GM19240 (cell line): Measurements from ENCODE around the gene SORBS1.
"Not testable (repeated sequence)": the region's sequence is repeated elsewhere in the genome, so short reads cannot be mapped to it uniquely, and the experiment has no call there.

ENCODE experiments used
- DNase-seq: peaks from one replicate; pipeline ENCODE4 v3.0.0; 2011; ENCODE audit warnings: low spot score; ENCODE audit not compliant: insufficient read length

Gene SORBS1

GRCh38 chr10:95352684-95353083 lies 208.5 kb downstream of the SORBS1 start:
- DNase-seq, result no peak

- DNase-seq, result no peak
Observed at GRCh38 chr10:95350830-95351228, 210.3 kb downstream of the SORBS1 start.

- DNase-seq, result no peak
Observed at GRCh38 chr10:95350219-95350829, 210.8 kb downstream of the SORBS1 start.

- not testable (repeated sequence) for DNase-seq
Observed at GRCh38 chr10:95347402-95347766, 213.8 kb downstream of the SORBS1 start.

- DNase-seq, result no peak
Observed at GRCh38 chr10:95346715-95347401, 214.3 kb downstream of the SORBS1 start.

GRCh38 chr10:95343573-95343972 lies 217.6 kb downstream of the SORBS1 start:
- no peak for DNase-seq

- no peak for DNase-seq
Observed at GRCh38 chr10:95341716-95342130, 219.4 kb downstream of the SORBS1 start.

GRCh38 chr10:95339863-95340262 lies 221.3 kb downstream of the SORBS1 start:
- no peak for DNase-seq

GRCh38 chr10:95337423-95338160 lies 223.6 kb downstream of the SORBS1 start:
- DNase-seq, result no peak

- DNase-seq, result no peak
Observed at GRCh38 chr10:95336702-95337101, 224.5 kb downstream of the SORBS1 start.

GRCh38 chr10:95335933-95336699 lies 225.1 kb downstream of the SORBS1 start:
- DNase-seq, result no peak

- DNase-seq, result no peak
Observed at GRCh38 chr10:95334805-95335144, 226.4 kb downstream of the SORBS1 start.

GRCh38 chr10:95333997-95334804 lies 227.0 kb downstream of the SORBS1 start:
- DNase-seq, result no peak

GRCh38 chr10:95332666-95333249 lies 228.4 kb downstream of the SORBS1 start:
- DNase-seq, result no peak

- DNase-seq, result no peak
Observed at GRCh38 chr10:95331596-95332130, 229.5 kb downstream of the SORBS1 start.

GRCh38 chr10:95330966-95331453 lies 230.2 kb downstream of the SORBS1 start:
- DNase-seq, result no peak

- DNase-seq, result no peak
Observed at GRCh38 chr10:95329296-95329695, 231.9 kb downstream of the SORBS1 start.

GRCh38 chr10:95328013-95328412 lies 233.2 kb downstream of the SORBS1 start:
- DNase-seq, result no peak

- no peak for DNase-seq
Observed at GRCh38 chr10:95327367-95327766, 233.8 kb downstream of the SORBS1 start.

- DNase-seq, result no peak
Observed at GRCh38 chr10:95326396-95326795, 234.8 kb downstream of the SORBS1 start.
